A549 (cell line): ENCODE results near the gene RNF133. TPM values are rescaled to one million over a fixed set of nuclear protein-coding genes. Genes with fewer than 3 reads are reported as not detected.

Experiments
- ATAC-seq, 2 experiments: fragments of 200-7000 bp in 1 of 2; fragments of >200 bp in 1 of 2; cut with Nextera tagmentation in 1 of 2; cut with Tn5 transposase in 1 of 2; 3 replicates each; pipeline versions ENCODE4 v1.8.0 to v1.9.1; 2018 to 2020; ENCODE audit warnings: mild to moderate bottlenecking in 1 of 2, moderate library complexity in 1 of 2
- CTCF ChIA-PET: fragments of 300-600 bp; sonication (Branson Sonifier 250); formaldehyde crosslinking; extraction: SDS; loops from one replicate; lab custom pipeline; 2021; ENCODE audit warnings: antibody characterized with exemption, inconsistent platforms; lab: Yijun Ruan, JAX
- POLR2A ChIA-PET: fragments of 350-600 bp; formaldehyde crosslinking; extraction: SDS; loops from one replicate; lab custom pipeline; 2021; ENCODE audit warnings: antibody characterized with exemption, inconsistent platforms; lab: Yijun Ruan, JAX
- DNase-seq, 2 experiments: peaks; one replicate each; pipeline versions ENCODE4 v3.0.0 to v3.0.0-alpha.2; 2011 to 2016; ENCODE audit warnings: low read depth in 1 of 2, low spot score in 1 of 2
- FAIRE-seq: peaks from 2 replicates; lab custom pipeline; 2011; peaks lifted over from hg19 to GRCh38; lab: Jason Lieb, UNC
- H3K27ac ChIP-seq, 2 experiments: fragments of >200 bp; sonication (Bioruptor Twin); formaldehyde crosslinking; 3 replicates each; pipeline ENCODE4 v1.5.1; 2016 to 2017
- H3K4me1 ChIP-seq: fragments of >200 bp; sonication (Bioruptor Twin); formaldehyde crosslinking; 3 replicates; pipeline ENCODE4 v1.6.1; 2016
- H3K4me2 ChIP-seq: fragments of >200 bp; sonication (Bioruptor Twin); formaldehyde crosslinking; 3 replicates; pipeline ENCODE4 v1.6.1; 2016
- H3K4me3 ChIP-seq: fragments of >200 bp; sonication (Bioruptor Twin); formaldehyde crosslinking; 3 replicates; pipeline ENCODE4 v1.5.1; 2016
- H3K9me3 ChIP-seq: fragments of >200 bp; sonication (Bioruptor Twin); formaldehyde crosslinking; 3 replicates; pipeline ENCODE4 v1.6.1; 2016
- CBX8 ChIP-seq: fragments of 200-600 bp; sonication (generic); IDR thresholded peaks from 2 replicates; pipeline ENCODE4 v1.6.1; 2016
- CEBPB ChIP-seq, 2 experiments: fragments of >200 bp in 1 of 2; sonication (Bioruptor Twin) in 1 of 2; formaldehyde crosslinking in 1 of 2; IDR thresholded peaks; 2 replicates each; pipeline ENCODE4 v1.6.1; 2012 to 2016
- CHD2 ChIP-seq: fragments of 150-350 bp; IDR thresholded peaks from 2 replicates; pipeline ENCODE4 v1.6.1; 2014; ENCODE audit warnings: low read length; ENCODE audit not compliant: partially characterized antibody
- E2F6 ChIP-seq: IDR thresholded peaks from 2 replicates; pipeline ENCODE4 v1.6.1; 2012; ENCODE audit warnings: low read depth, borderline replicate concordance
- ELK1 ChIP-seq: fragments of 150-350 bp; IDR thresholded peaks from 2 replicates; pipeline ENCODE4 v1.6.1; 2014; ENCODE audit warnings: low read depth, mild to moderate bottlenecking, low read length
- ESRRA ChIP-seq: fragments of 150-350 bp; IDR thresholded peaks from 2 replicates; pipeline ENCODE4 v1.6.1; 2014; ENCODE audit warnings: mild to moderate bottlenecking, low read length, borderline replicate concordance
- FOSB ChIP-seq: fragments of 250-450 bp; sonication (Bioruptor Pico); IDR thresholded peaks from 2 replicates; pipeline ENCODE4 v1.5.0; 2020; ENCODE audit warnings: mild to moderate bottlenecking, moderate library complexity
- FOSL2 ChIP-seq, 2 experiments: fragments of 450-650 bp in 1 of 2; fragments of >200 bp in 1 of 2; sonication (Bioruptor Twin) in 1 of 2; formaldehyde crosslinking; IDR thresholded peaks; 2 replicates each; pipeline versions ENCODE4 v1.5.0 to v1.6.1; 2016 to 2020; ENCODE audit warnings: mild to moderate bottlenecking in 1 of 2, moderate library complexity in 1 of 2
- FOXS1 ChIP-seq: fragments of 250-450 bp; sonication (Bioruptor Pico); IDR thresholded peaks from 2 replicates; pipeline ENCODE4 v1.5.0; 2020; ENCODE audit warnings: mild to moderate bottlenecking, moderate library complexity
- HDAC2 ChIP-seq: fragments of 200-600 bp; sonication (generic); IDR thresholded peaks from 2 replicates; pipeline ENCODE4 v1.6.1; 2016
- HEYL ChIP-seq: fragments of 250-450 bp; sonication (Bioruptor Pico); IDR thresholded peaks from 2 replicates; pipeline ENCODE4 v1.8.0; 2021; ENCODE audit warnings: mild to moderate bottlenecking, moderate library complexity
- HMGXB4 ChIP-seq: fragments of 250-450 bp; sonication (Bioruptor Pico); IDR thresholded peaks from 2 replicates; pipeline ENCODE4 v1.5.0; 2021; ENCODE audit warnings: mild to moderate bottlenecking, moderate library complexity, borderline replicate concordance
- HOXB13 ChIP-seq: fragments of 250-450 bp; sonication (Bioruptor Pico); IDR thresholded peaks from 2 replicates; pipeline ENCODE4 v1.5.0; 2020; ENCODE audit warnings: low read depth, mild to moderate bottlenecking, moderate library complexity
- HOXB5 ChIP-seq: fragments of 250-450 bp; sonication (Bioruptor Pico); IDR thresholded peaks from 2 replicates; pipeline ENCODE4 v1.5.0; 2020; ENCODE audit warnings: mild to moderate bottlenecking, moderate library complexity
- JUN ChIP-seq, 2 experiments: fragments of >200 bp; sonication (Bioruptor Twin); formaldehyde crosslinking; IDR thresholded peaks; 2 replicates in 1 of 2; 3 replicates in 1 of 2; pipeline ENCODE4 v1.6.1; 2016 to 2017
- JUNB ChIP-seq: fragments of >200 bp; sonication (Bioruptor Twin); formaldehyde crosslinking; IDR thresholded peaks from 2 replicates; pipeline ENCODE4 v1.6.1; 2016
- KDM5A ChIP-seq: fragments of 200-600 bp; sonication (generic); IDR thresholded peaks from 2 replicates; pipeline ENCODE4 v1.6.1; 2016; ENCODE audit warnings: antibody characterized with exemption, mild to moderate bottlenecking
- MAZ ChIP-seq: fragments of 150-350 bp; IDR thresholded peaks from 2 replicates; pipeline ENCODE4 v1.6.1; 2014; ENCODE audit warnings: antibody characterized with exemption, low read depth, low read length, borderline replicate concordance
- NFE2L2 ChIP-seq: fragments of 150-350 bp; conservative IDR thresholded peaks from 2 replicates; pipeline ENCODE4 v1.6.1; 2014; ENCODE audit warnings: low read length
- NPAS2 ChIP-seq: fragments of 250-450 bp; sonication (Bioruptor Pico); IDR thresholded peaks from 2 replicates; pipeline ENCODE4 v1.8.0; 2022; ENCODE audit warnings: mild to moderate bottlenecking, moderate library complexity, borderline replicate concordance
- POLR2A ChIP-seq: IDR thresholded peaks from 2 replicates; pipeline ENCODE4 v1.6.1; 2012; ENCODE audit warnings: mild to moderate bottlenecking, low read length
- RAD21 ChIP-seq, 2 experiments: fragments of >200 bp in 1 of 2; sonication (Bioruptor Twin) in 1 of 2; formaldehyde crosslinking in 1 of 2; IDR thresholded peaks in 1 of 2; conservative IDR thresholded peaks in 1 of 2; 2 replicates in 1 of 2; 3 replicates in 1 of 2; pipeline ENCODE4 v1.6.1; 2012 to 2018; ENCODE audit warnings: inconsistent platforms in 1 of 2
- REST ChIP-seq: fragments of 200-600 bp; sonication (generic); IDR thresholded peaks from 2 replicates; pipeline ENCODE4 v1.6.1; 2016; ENCODE audit warnings: antibody characterized with exemption, mild to moderate bottlenecking, moderate library complexity
- RFX5 ChIP-seq: fragments of 450-650 bp; IDR thresholded peaks from 2 replicates; pipeline ENCODE4 v1.7.1; 2014; ENCODE audit warnings: antibody characterized with exemption, mild to moderate bottlenecking, moderate library complexity
- SMC3 ChIP-seq: fragments of >200 bp; sonication (Bioruptor Twin); formaldehyde crosslinking; IDR thresholded peaks from 3 replicates; pipeline ENCODE4 v1.6.1; 2018; ENCODE audit warnings: inconsistent platforms
- TFCP2L1 ChIP-seq: fragments of 250-450 bp; sonication (Bioruptor Pico); IDR thresholded peaks from 2 replicates; pipeline ENCODE4 v1.5.0; 2021; ENCODE audit warnings: mild to moderate bottlenecking
- ZFP36 ChIP-seq: fragments of 450-650 bp; IDR thresholded peaks from 2 replicates; pipeline ENCODE4 v1.6.1; 2014; ENCODE audit warnings: borderline replicate concordance; ENCODE audit not compliant: partially characterized antibody
- WGBS: methylation state at CpG from one replicate; pipeline ENCODE4 v1.1.6; 2017; ENCODE audit errors: missing lambda C conversion rate; 5-methylcytosine and 5-hydroxymethylcytosine counted together
- polyA plus RNA-seq, 4 experiments: library from polyadenylated mRNA; depleted of rRNA in 3 of 4; stranded (reverse); fragments of >200 nt; fragmentation: RNase III in 1 of 4; extraction: RNeasy Plus Mini Kit Qiagen cat#74134 plus additional on column Dnase treatment in 1 of 4; gene quantifications; 2 replicates in 3 of 4; 3 replicates in 1 of 4; pipeline ENCODE4 v1.2.3, GENCODE V29; 2011 to 2017
- TF ChIP-seq, protein P1 (sequence below): IDR thresholded peaks from 2 replicates; pipeline ENCODE4 v1.6.1; 2012
- TF ChIP-seq, protein P2 (sequence below): fragments of >200 bp; sonication (Bioruptor Twin); formaldehyde crosslinking; IDR thresholded peaks from 3 replicates; pipeline ENCODE4 v1.6.1; 2016

The RNF133 gene
- polyA plus RNA-seq, 2 of the 4 experiments (the other 2 are of a cell fraction), result not detected

DNA sequence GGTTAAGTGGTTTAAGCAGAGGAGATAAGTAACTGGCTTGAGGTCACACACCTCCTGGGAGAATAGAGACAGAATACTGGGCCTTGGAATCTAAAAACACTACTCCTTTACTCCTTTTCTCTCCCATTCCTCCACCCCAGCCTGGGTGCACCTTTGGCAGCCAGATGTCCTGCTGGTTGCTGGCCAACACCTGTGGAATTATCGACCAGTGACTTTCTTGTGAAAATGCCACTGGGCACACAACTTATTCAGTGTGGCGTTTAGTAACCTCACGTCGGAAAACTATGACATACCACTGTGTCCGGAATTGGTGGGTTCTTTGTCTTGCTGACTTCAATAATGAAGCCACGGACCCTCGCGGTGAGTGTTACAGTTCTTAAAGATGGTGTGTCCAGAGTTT, 26.4 kb downstream of the RNF133 start:
- Histone ChIP-seq H3K4me1 (no peaks in the 10 kb centered on the region), H3K9me3 (no peaks in the 10 kb centered on the region)
- no peak for ATAC-seq
- POLR2A ChIA-PET, result no interaction called here
- TF ChIP-seq RAD21 (conservative IDR thresholded peaks at IDR 0.05 in 1 of 2, IDR thresholded peaks at IDR 0.05 in 1 of 2) (no peak), ZFP36 (no peak), JUN (IDR thresholded peaks at IDR 0.05) (no peak), FOXS1 (no peak), CBX8 (no peak), CHD2 (no peak), HOXB5 (no peak), POLR2A (no peak), ELK1 (no peak), HDAC2 (no peak), HMGXB4 (no peak), CEBPB (IDR thresholded peaks at IDR 0.05) (no peak), FOSL2 (IDR thresholded peaks at IDR 0.05) (no peak), FOSL2 (CRISPR knock-in tag; IDR thresholded peaks at IDR 0.05) (no peak), RFX5 (no peak), JUNB (no peak), HEYL (CRISPR knock-in tag) (no peak), TFCP2L1 (CRISPR knock-in tag) (no peak), NFE2L2 (no peak)
- TF ChIP-seq, protein P1, sequence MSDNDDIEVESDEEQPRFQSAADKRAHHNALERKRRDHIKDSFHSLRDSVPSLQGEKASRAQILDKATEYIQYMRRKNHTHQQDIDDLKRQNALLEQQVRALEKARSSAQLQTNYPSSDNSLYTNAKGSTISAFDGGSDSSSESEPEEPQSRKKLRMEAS, result no peak
- TF ChIP-seq, protein P2, sequence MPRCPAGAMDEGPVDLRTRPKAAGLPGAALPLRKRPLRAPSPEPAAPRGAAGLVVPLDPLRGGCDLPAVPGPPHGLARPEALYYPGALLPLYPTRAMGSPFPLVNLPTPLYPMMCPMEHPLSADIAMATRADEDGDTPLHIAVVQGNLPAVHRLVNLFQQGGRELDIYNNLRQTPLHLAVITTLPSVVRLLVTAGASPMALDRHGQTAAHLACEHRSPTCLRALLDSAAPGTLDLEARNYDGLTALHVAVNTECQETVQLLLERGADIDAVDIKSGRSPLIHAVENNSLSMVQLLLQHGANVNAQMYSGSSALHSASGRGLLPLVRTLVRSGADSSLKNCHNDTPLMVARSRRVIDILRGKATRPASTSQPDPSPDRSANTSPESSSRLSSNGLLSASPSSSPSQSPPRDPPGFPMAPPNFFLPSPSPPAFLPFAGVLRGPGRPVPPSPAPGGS, result no peak
- TF ChIP-seq, all 56 proteins: peak for 0
- DNase-seq (no peak), FAIRE-seq (no peak)
- H3K4me2 ChIP-seq, result no peak overlapping the region
- H3K27ac ChIP-seq, result no peak overlapping the region
- CTCF ChIA-PET, result no interaction called here
- H3K4me3 ChIP-seq, result no peak overlapping the region
- WGBS, result 30% methylated on average over 8 of the region's 8 CpGs

DNA sequence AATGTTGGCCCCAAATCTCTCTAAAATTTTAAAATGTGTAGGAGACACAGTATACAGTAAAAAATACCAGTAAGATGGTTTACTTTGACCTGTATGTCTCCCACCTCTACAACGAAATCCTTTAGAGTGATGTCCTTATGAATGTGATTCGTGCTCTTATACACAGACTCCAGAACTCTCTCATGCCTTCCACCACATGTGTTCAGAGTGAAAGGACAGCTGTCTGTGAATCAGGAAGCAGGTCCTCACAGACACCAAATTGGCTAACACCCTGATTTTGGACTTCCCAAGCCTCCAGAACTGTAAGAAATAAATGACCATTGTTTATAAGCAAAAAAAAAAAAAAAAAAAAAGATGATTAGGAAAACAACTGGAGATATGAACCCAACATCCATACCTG, 35.2 kb downstream of the RNF133 start:
- FAIRE-seq (no peak), DNase-seq (no peak), ATAC-seq (no peak)
- no peak overlapping the region for H3K4me3 ChIP-seq
- H3K9me3 ChIP-seq, result no peaks in the 10 kb centered on the region
- no peaks in the 10 kb centered on the region for H3K4me1 ChIP-seq
- H3K4me2 ChIP-seq, result no peak overlapping the region
- ChIA-PET CTCF (no interaction called here), POLR2A (no interaction called here)
- H3K27ac ChIP-seq, result no peak overlapping the region
- WGBS, result 5% methylated on average over 2 of the region's 2 CpGs
- TF ChIP-seq JUNB (no peak), SMC3 (no peak), ESRRA (no peak), KDM5A (no peak), POLR2A (no peak), JUN (IDR thresholded peaks at IDR 0.05) (no peak), RAD21 (conservative IDR thresholded peaks at IDR 0.05 in 1 of 2, IDR thresholded peaks at IDR 0.05 in 1 of 2) (no peak), HOXB13 (CRISPR knock-in tag) (no peak), E2F6 (no peak), MAZ (no peak), HMGXB4 (no peak), REST (no peak), FOSB (no peak), NPAS2 (no peak), CEBPB (IDR thresholded peaks at IDR 0.05) (no peak)
